Measurements from ENCODE around the gene C1orf35.

The C1orf35 gene

DNA sequence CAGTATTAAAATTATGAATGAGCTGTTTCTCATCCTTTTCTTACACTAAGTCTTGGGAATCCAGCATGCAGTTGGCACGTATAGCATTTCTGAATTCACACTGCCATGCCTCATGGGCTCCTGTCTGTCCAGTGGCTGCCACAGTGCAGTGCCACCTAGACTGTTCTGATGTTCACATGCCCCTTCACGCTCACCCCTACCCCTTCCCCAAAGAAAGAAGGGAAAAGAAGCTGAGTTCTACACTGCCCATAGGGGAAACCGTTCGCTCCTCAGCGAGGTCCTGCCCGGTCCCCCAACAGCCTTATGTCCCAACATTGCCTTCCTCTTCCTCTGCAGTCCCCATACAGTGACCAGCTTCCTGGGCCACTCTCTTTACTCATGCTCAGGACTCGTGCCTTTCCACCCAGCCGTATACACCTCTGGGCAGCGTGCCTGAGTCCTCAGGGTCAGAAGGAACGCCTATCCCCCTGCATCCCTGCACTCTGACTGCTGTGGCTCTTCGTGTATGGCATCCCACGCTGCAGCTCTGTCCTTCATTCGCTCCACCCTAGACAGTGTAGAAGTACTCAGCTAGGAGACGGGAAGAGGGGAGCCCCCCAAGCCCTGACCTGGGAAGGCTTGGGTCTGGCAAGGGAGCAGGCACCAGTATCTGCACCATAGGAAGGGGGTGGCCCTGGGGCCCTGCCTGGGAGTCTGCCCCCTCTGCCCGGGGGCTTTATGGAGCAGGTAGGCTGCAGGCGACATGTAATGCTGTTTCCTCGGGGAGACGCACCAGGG lies 44.8 kb downstream of the C1orf35 start:
- no peak overlapping the region for H3K4me3 ChIP-seq (ENCODE audit: low read depth, low read length)
- no peak for DNase-seq (ENCODE audit: low read depth)
- TF ChIP-seq, protein P1, sequence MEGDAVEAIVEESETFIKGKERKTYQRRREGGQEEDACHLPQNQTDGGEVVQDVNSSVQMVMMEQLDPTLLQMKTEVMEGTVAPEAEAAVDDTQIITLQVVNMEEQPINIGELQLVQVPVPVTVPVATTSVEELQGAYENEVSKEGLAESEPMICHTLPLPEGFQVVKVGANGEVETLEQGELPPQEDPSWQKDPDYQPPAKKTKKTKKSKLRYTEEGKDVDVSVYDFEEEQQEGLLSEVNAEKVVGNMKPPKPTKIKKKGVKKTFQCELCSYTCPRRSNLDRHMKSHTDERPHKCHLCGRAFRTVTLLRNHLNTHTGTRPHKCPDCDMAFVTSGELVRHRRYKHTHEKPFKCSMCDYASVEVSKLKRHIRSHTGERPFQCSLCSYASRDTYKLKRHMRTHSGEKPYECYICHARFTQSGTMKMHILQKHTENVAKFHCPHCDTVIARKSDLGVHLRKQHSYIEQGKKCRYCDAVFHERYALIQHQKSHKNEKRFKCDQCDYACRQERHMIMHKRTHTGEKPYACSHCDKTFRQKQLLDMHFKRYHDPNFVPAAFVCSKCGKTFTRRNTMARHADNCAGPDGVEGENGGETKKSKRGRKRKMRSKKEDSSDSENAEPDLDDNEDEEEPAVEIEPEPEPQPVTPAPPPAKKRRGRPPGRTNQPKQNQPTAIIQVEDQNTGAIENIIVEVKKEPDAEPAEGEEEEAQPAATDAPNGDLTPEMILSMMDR (IDR thresholded peaks at IDR 0.05; ENCODE audit: insufficient read depth, low read depth, low read length, missing control alignments) = no peak
